SK-N-MC (cell line): ENCODE data around the gene CLIP1.

ENCODE experiments used
- DNase-seq: peaks from one replicate; pipeline ENCODE4 v3.0.0-alpha.2; 2011; ENCODE audit warnings: low read depth, low spot score
- H3K27ac ChIP-seq: fragments of 200-600 bp; sonication (generic); 2 replicates; pipeline ENCODE4 v1.5.1; 2016; ENCODE audit warnings: mixed run types
- H3K36me3 ChIP-seq: fragments of 200-600 bp; sonication (generic); 2 replicates; pipeline ENCODE4 v1.6.1; 2017; ENCODE audit warnings: antibody characterized with exemption, low read length, mixed read lengths; ENCODE audit not compliant: insufficient read depth
- H3K4me3 ChIP-seq: fragments of 200-600 bp; sonication (generic); 2 replicates; pipeline ENCODE4 v1.5.1; 2016
- H3K9ac ChIP-seq: fragments of 200-600 bp; sonication (generic); 2 replicates; pipeline ENCODE4 v1.8.0; 2017; ENCODE audit warnings: mixed run types, mixed read lengths; ENCODE audit not compliant: insufficient read length
- H3K9me3 ChIP-seq: fragments of 200-600 bp; sonication (generic); 2 replicates; pipeline ENCODE4 v1.6.1; 2017; ENCODE audit warnings: low read depth, mild to moderate bottlenecking, antibody characterized with exemption, low read length, moderate library complexity, mixed read lengths
- EZH2 ChIP-seq: fragments of 200-600 bp; sonication (generic); IDR thresholded peaks from one replicate; pipeline ENCODE4 v1.6.1; 2017; ENCODE audit warnings: antibody characterized with exemption
- FOXP2 ChIP-seq: optimal IDR thresholded peaks from 2 replicates; pipeline ENCODE3; 2011; ENCODE audit warnings: mild to moderate bottlenecking, moderate library complexity; ENCODE audit not compliant: insufficient read depth; ENCODE audit errors: extremely low read length, control extremely low read depth
- POLR2AphosphoS5 ChIP-seq: IDR thresholded peaks from 2 replicates; pipeline ENCODE4 v1.6.1; 2012; ENCODE audit warnings: mild to moderate bottlenecking, low read depth, low read length, borderline replicate concordance

The CLIP1 gene

GRCh38 chr12:122297494-122297893, 125.0 kb downstream of the CLIP1 start:
- Histone ChIP-seq H3K4me3 (no peak overlapping the region), H3K36me3 (peaks cover 12% of the 10 kb centered on the region), H3K27ac (no peak overlapping the region), H3K9ac (no peak overlapping the region), H3K9me3 (no peaks in the 10 kb centered on the region)
- no peak for TF ChIP-seq FOXP2
- TF ChIP-seq POLR2AphosphoS5, result no peak
- TF ChIP-seq EZH2, result no peak
- DNase-seq, result no peak

DNA sequence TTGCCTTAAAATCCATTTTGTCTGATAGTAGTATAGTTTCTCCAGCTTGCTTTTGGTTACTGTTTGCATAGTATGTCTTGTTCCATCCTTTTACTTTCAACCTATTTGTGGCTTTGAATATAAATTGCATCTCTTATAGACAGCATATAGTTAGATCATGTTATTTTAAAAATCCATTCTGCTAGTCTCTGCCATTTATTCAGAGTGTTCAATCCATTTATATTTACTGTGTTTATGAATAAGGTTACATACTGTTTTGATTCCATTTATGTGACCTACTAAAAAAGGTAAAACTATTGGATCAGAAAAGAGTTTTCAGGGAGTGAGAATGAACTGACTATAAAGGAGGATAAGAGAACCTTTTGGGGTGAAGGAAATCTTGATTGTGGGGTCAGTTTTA, 126.6 kb downstream of the CLIP1 start:
- Histone ChIP-seq H3K4me3 (no peak overlapping the region), H3K36me3 (peaks cover 12% of the 10 kb centered on the region)

DNA sequence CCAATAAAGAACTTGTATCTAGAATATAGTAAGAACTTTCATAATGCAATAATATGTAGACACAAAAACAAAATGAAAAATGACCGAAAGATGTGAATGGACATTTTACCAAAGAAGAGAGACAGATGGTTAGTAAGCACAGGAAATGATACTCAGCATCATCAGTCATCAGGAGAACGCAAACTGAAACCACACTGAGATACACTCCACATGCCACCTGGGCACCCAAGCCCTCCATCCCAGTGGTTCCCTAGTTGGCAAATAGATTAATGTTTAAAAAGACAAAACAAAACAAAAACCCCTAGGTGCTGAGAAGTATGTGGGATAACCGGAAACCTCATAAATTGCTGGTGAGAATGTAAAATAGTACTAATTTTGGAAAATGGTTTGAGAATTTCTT, 129.4 kb downstream of the CLIP1 start:
- H3K36me3 ChIP-seq, result peaks cover 9% of the 10 kb centered on the region; the same call in 1 of the 2 replicates
- H3K9ac ChIP-seq, result no peak overlapping the region
- no peak for DNase-seq

More for the DNA sequence above, 126.6 kb downstream of the CLIP1 start:
- Histone ChIP-seq H3K9me3 (no peaks in the 10 kb centered on the region), H3K27ac (no peak overlapping the region), H3K9ac (no peak overlapping the region)
- no peak for TF ChIP-seq EZH2
- TF ChIP-seq POLR2AphosphoS5, result no peak
- TF ChIP-seq FOXP2, result no peak
- DNase-seq, result no peak

GRCh38 chr12:122291431-122291830, 131.0 kb downstream of the CLIP1 start:
- H3K27ac ChIP-seq, result no peak overlapping the region
- TF ChIP-seq POLR2AphosphoS5 (no peak), FOXP2 (no peak), EZH2 (no peak)
- H3K9me3 ChIP-seq, result no peaks in the 10 kb centered on the region
- no peak overlapping the region for H3K9ac ChIP-seq
- H3K4me3 ChIP-seq, result no peak overlapping the region
- no peak for DNase-seq
- H3K36me3 ChIP-seq, result peaks cover 9% of the 10 kb centered on the region; the same call in 1 of the 2 replicates

More for the DNA sequence above, 129.4 kb downstream of the CLIP1 start:
- H3K9me3 ChIP-seq, result no peaks in the 10 kb centered on the region
- H3K27ac ChIP-seq, result no peak overlapping the region
- H3K4me3 ChIP-seq, result no peak overlapping the region
- TF ChIP-seq EZH2, result no peak
- no peak for TF ChIP-seq FOXP2
- no peak for TF ChIP-seq POLR2AphosphoS5

DNA sequence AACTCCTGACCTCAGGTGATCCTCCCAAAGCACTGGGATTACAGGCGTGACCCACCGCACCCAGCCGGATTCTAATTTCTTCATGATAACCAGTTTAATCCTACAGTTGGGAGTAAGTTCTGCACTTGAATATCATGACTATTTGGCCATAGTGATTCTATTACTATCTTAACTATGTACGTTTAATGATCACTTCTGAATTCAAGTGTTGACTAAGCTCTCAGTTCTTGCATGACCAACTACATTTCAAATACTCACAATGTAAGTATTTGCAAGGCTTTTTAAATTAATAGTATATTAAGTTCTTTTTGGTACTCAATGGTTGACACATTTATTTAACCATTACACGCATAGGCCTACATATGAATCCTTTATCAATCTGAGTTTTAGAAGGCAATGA, 138.8 kb downstream of the CLIP1 start:
- Histone ChIP-seq H3K4me3 (no peak overlapping the region), H3K9ac (no peak overlapping the region), H3K9me3 (no peaks in the 10 kb centered on the region), H3K27ac (no peak overlapping the region), H3K36me3 (peaks cover 4% of the 10 kb centered on the region)
- DNase-seq, result no peak
- TF ChIP-seq POLR2AphosphoS5 (no peak), EZH2 (no peak), FOXP2 (no peak)

- H3K9me3 ChIP-seq, result no peaks in the 10 kb centered on the region
- no peak for TF ChIP-seq EZH2
- TF ChIP-seq POLR2AphosphoS5, result no peak
- TF ChIP-seq FOXP2, result no peak
- H3K27ac ChIP-seq, result no peak overlapping the region
- peaks cover 10% of the 10 kb centered on the region for H3K36me3 ChIP-seq
- no peak overlapping the region for H3K4me3 ChIP-seq
- H3K9ac ChIP-seq, result no peak overlapping the region
- DNase-seq, result no peak
Measured at GRCh38 chr12:122282061-122282460, 140.4 kb downstream of the CLIP1 start.

GRCh38 chr12:122276242-122276641, 146.2 kb downstream of the CLIP1 start:
- Histone ChIP-seq H3K9ac (no peak overlapping the region), H3K9me3 (no peaks in the 10 kb centered on the region), H3K27ac (no peak overlapping the region), H3K4me3 (no peak overlapping the region), H3K36me3 (peaks cover 16% of the 10 kb centered on the region)
- no peak for TF ChIP-seq FOXP2
- no peak for TF ChIP-seq POLR2AphosphoS5
- no peak for TF ChIP-seq EZH2
- no peak for DNase-seq

DNA sequence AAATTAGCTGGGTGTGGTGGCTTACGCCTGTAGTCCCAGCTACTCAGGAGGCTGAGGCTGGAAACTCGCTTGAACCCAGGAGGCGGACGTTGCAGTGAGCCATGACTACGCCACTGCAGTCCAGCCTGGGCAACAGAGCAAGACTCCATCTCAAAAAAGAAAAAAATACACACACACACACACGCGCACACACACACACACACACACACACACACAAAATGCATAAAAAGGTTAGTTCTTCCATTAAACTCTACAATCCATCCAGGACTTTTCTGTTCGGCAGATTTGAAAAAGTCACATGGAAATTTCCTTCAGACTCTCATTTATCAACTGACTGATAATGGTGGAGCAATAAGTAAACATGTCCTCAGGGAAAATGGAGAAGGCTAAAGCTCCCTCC, 147.0 kb downstream of the CLIP1 start:
- no peak for TF ChIP-seq FOXP2
- no peak for TF ChIP-seq POLR2AphosphoS5
- TF ChIP-seq EZH2, result no peak
- no peak for DNase-seq
- no peak overlapping the region for H3K27ac ChIP-seq
- H3K4me3 ChIP-seq, result no peak overlapping the region
- peaks cover 16% of the 10 kb centered on the region for H3K36me3 ChIP-seq
- H3K9ac ChIP-seq, result no peak overlapping the region
- H3K9me3 ChIP-seq, result no peaks in the 10 kb centered on the region

DNA sequence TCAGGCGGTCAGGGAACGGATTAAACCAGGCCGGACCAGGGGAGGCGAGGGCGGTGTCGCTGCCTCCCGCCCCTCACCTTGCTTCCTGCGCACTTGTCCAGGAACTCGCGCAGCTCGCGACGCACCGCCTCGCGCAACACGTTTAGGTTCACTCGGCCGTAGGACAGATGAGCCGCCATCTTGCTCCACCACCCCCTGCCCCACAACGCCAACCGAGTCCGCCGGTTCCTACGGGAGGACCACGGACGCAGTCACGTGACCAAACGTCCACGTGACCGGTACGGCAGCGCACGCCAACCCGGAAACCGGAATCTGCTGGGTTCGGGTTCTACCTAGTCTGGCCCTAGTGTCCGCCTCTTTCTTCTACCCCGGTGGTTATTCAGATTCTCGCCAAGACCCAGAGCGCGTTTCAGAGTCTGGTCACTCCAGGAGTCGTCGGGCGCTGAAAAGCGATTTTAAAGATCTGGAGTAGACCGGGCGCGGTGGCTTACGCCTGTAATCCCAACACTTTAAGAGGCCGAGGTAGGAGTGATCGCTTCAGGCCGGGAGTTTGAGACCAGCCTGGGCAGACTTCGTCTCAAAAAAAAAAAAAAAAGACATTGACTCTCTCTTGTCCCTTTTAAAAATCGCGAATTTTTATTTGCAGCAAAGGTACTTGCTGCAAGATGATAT, 156.1 kb downstream of the CLIP1 start, which contains the start of gene VPS33A:
Gene VPS33A (minus strand): TSS at position 265 of the 672 bp plus-strand sequence. CDS start 86 bp downstream, at position 179.
- Histone ChIP-seq H3K36me3 (peaks cover 8% of the 10 kb centered on the region), H3K9ac (peak within 1 kb of the TSS; percentile 87), H3K4me3 (peak within 1 kb of the TSS; percentile 88), H3K27ac (peak within 1 kb of the TSS; percentile 49; the same call in 1 of the 2 replicates), H3K9me3 (no peaks in the 10 kb centered on the region)
- TF ChIP-seq POLR2AphosphoS5, result peak; percentile 95
- no peak for TF ChIP-seq EZH2
- peak; percentile 81 for DNase-seq
